Neural cell (in vitro differentiated cells): Measurements from ENCODE around the gene CDCA7L. TPM values are rescaled to one million over a fixed set of nuclear protein-coding genes. Genes with fewer than 3 reads are reported as not detected.

ENCODE experiments used
- H2AFZ ChIP-seq: fragments of 200-600, 300-800 bp; sonication (generic), shearing (Covaris generic); 2 replicates; pipeline ENCODE4 v1.6.0; 2014; ENCODE audit warnings: low read depth, mild to moderate bottlenecking, antibody characterized with exemption, low read length, moderate library complexity
- H3F3A ChIP-seq: fragments of 200-600 bp; shearing (Covaris generic); 2 replicates; pipeline ENCODE4 v1.6.1; 2016; ENCODE audit warnings: mild to moderate bottlenecking, moderate library complexity, mixed read lengths, antibody characterized with exemption, low read length; ENCODE audit not compliant: insufficient read depth, poor library complexity, severe bottlenecking
- H3K27ac ChIP-seq: fragments of 200-600, 300-800 bp; sonication (generic), shearing (Covaris generic); 2 replicates; pipeline ENCODE4 v1.5.1; 2014; ENCODE audit warnings: mild to moderate bottlenecking, low read length, moderate library complexity
- H3K27me3 ChIP-seq: fragments of 300-800, 200-600 bp; sonication (generic), shearing (Covaris generic); 2 replicates; pipeline ENCODE4 v1.6.0; 2014; ENCODE audit warnings: mild to moderate bottlenecking, low read depth, low read length, moderate library complexity; ENCODE audit not compliant: insufficient read depth
- H3K36me3 ChIP-seq: fragments of 300-800, 200-600 bp; sonication (generic), shearing (Covaris generic); 2 replicates; pipeline ENCODE4 v1.5.1; 2014; ENCODE audit warnings: mild to moderate bottlenecking, antibody characterized with exemption, low read length, moderate library complexity; ENCODE audit not compliant: insufficient read depth
- H3K4me2 ChIP-seq: fragments of 300-800, 200-600 bp; sonication (generic), shearing (Covaris generic); 2 replicates; pipeline ENCODE4 v1.6.0; 2014; ENCODE audit warnings: mild to moderate bottlenecking, low read length
- H3K4me3 ChIP-seq: fragments of 300-800, 200-600 bp; sonication (generic), shearing (Covaris generic); 2 replicates; pipeline ENCODE4 v1.5.1; 2014; ENCODE audit warnings: mild to moderate bottlenecking, low read length, moderate library complexity
- H3K79me2 ChIP-seq: fragments of 200-600 bp; shearing (Covaris generic); replicated peaks from 2 replicates; pipeline ENCODE4 v1.6.0; 2014; ENCODE audit warnings: mild to moderate bottlenecking, low read length, moderate library complexity; ENCODE audit not compliant: insufficient read depth
- H3K9ac ChIP-seq: fragments of 300-800, 200-600 bp; sonication (generic), shearing (Covaris generic); 2 replicates; pipeline ENCODE4 v1.6.1; 2016; ENCODE audit warnings: mild to moderate bottlenecking, low read length, mixed read lengths
- H3K9me2 ChIP-seq: fragments of 200-600 bp; shearing (Covaris generic); 2 replicates; pipeline ENCODE4 v1.6.1; 2016; ENCODE audit warnings: mild to moderate bottlenecking, low read length, mixed read lengths; ENCODE audit not compliant: insufficient read depth
- H3K9me3 ChIP-seq: fragments of 200-600, 300-800 bp; sonication (generic), shearing (Covaris generic); 2 replicates; pipeline ENCODE4 v1.6.1; 2016; ENCODE audit warnings: mild to moderate bottlenecking, mixed run types, low read length, moderate library complexity, mixed read lengths
- H4K20me1 ChIP-seq: fragments of 200-600 bp; shearing (Covaris generic); 2 replicates; pipeline ENCODE4 v1.6.1; 2016; ENCODE audit warnings: mild to moderate bottlenecking, mixed run types; ENCODE audit not compliant: insufficient read depth
- CTCF ChIP-seq: fragments of 450-650 bp; IDR thresholded peaks from 2 replicates; pipeline ENCODE4 v1.5.1; 2014; ENCODE audit warnings: antibody characterized with exemption, mild to moderate bottlenecking, moderate library complexity; ENCODE audit not compliant: poor library complexity, severe bottlenecking
- EP300 ChIP-seq: fragments of 450-650 bp; conservative IDR thresholded peaks from 2 replicates; pipeline ENCODE4 v1.6.1; 2014; ENCODE audit warnings: antibody characterized with exemption, mild to moderate bottlenecking, moderate library complexity; ENCODE audit not compliant: poor library complexity, severe bottlenecking
- EZH2 ChIP-seq: fragments of 200-600, 300-800 bp; shearing (Covaris generic), sonication (generic); IDR thresholded peaks from 2 replicates; pipeline ENCODE4 v1.6.1; 2014; ENCODE audit warnings: antibody characterized with exemption, low read length, borderline replicate concordance, mild to moderate bottlenecking; ENCODE audit not compliant: insufficient read depth, poor library complexity, severe bottlenecking
- MXI1 ChIP-seq: fragments of 450-650 bp; conservative IDR thresholded peaks from 2 replicates; pipeline ENCODE4 v1.6.1; 2014; ENCODE audit warnings: antibody characterized with exemption, mild to moderate bottlenecking; ENCODE audit not compliant: poor library complexity, severe bottlenecking
- POLR2AphosphoS5 ChIP-seq: IDR thresholded peaks from 2 replicates; pipeline ENCODE4 v1.6.1; 2012
- RAD21 ChIP-seq: fragments of 450-650 bp; conservative IDR thresholded peaks from 2 replicates; pipeline ENCODE4 v1.6.1; 2014; ENCODE audit warnings: antibody characterized with exemption, mild to moderate bottlenecking, moderate library complexity
- REST ChIP-seq: IDR thresholded peaks from 2 replicates; pipeline ENCODE4 v1.6.1; 2012; ENCODE audit warnings: borderline replicate concordance
- SMC3 ChIP-seq: fragments of 450-650 bp; conservative IDR thresholded peaks from 2 replicates; pipeline ENCODE4 v1.6.1; 2014; ENCODE audit warnings: antibody characterized with exemption, mild to moderate bottlenecking, moderate library complexity; ENCODE audit not compliant: poor library complexity
- TAF1 ChIP-seq: IDR thresholded peaks from 2 replicates; pipeline ENCODE4 v1.6.1; 2012; ENCODE audit warnings: low read depth
- polyA plus RNA-seq: library from polyadenylated mRNA; depleted of rRNA; stranded (reverse); fragments of >200 nt; gene quantifications from 2 replicates; pipeline ENCODE4 v1.2.3, GENCODE V29; 2014

The CDCA7L gene
- polyA plus RNA-seq, 1 donor from 2014 or later, result 3.4 TPM

- H3K9ac ChIP-seq, result no peak overlapping the region
- no peaks in the 10 kb centered on the region for H4K20me1 ChIP-seq
- H3K27me3 ChIP-seq, result no peaks in the 10 kb centered on the region
- H3K36me3 ChIP-seq, result no peaks in the 10 kb centered on the region
- H3F3A ChIP-seq, result no peaks in the 10 kb centered on the region
- H3K27ac ChIP-seq, result no peak overlapping the region
- no peak overlapping the region for H3K4me3 ChIP-seq
- no peak overlapping the region for H2AFZ ChIP-seq
- TF ChIP-seq POLR2AphosphoS5, result no peak
- TF ChIP-seq TAF1, result no peak
- no peak overlapping the region for H3K4me2 ChIP-seq
- H3K79me2 ChIP-seq, result no peaks in the 10 kb centered on the region
- H3K9me3 ChIP-seq, result peaks cover 2% of the 10 kb centered on the region
- no peaks in the 10 kb centered on the region for H3K9me2 ChIP-seq
Observed at GRCh38 chr7:21972397-21972784, 26.7 kb upstream of the CDCA7L start.

- Histone ChIP-seq H3K4me2 (no peak overlapping the region), H3K9ac (no peak overlapping the region), H2AFZ (no peak overlapping the region), H3K4me3 (no peak overlapping the region), H3K9me2 (no peaks in the 10 kb centered on the region), H3K36me3 (no peaks in the 10 kb centered on the region), H4K20me1 (no peaks in the 10 kb centered on the region), H3F3A (no peaks in the 10 kb centered on the region), H3K27me3 (no peaks in the 10 kb centered on the region), H3K27ac (no peak overlapping the region), H3K79me2 (no peaks in the 10 kb centered on the region), H3K9me3 (peaks cover 2% of the 10 kb centered on the region)
- TF ChIP-seq EP300, result no peak
- TF ChIP-seq SMC3, result no peak
- no peak for TF ChIP-seq TAF1
- no peak for TF ChIP-seq EZH2
- TF ChIP-seq RAD21, result no peak
- no peak for TF ChIP-seq REST
- TF ChIP-seq MXI1, result no peak
- TF ChIP-seq CTCF, result no peak
- no peak for TF ChIP-seq POLR2AphosphoS5
Observed at GRCh38 chr7:21971780-21972396, 26.2 kb upstream of the CDCA7L start.

- no peak overlapping the region for H3K27ac ChIP-seq
- H3K9me2 ChIP-seq, result no peaks in the 10 kb centered on the region
- TF ChIP-seq EZH2 (no peak), EP300 (no peak)
- H3K36me3 ChIP-seq, result no peaks in the 10 kb centered on the region
- no peaks in the 10 kb centered on the region for H3K79me2 ChIP-seq
- H3K4me2 ChIP-seq, result no peak overlapping the region
- H2AFZ ChIP-seq, result no peak overlapping the region
- peaks cover 2% of the 10 kb centered on the region for H3K9me3 ChIP-seq
- H3K4me3 ChIP-seq, result no peak overlapping the region
- no peaks in the 10 kb centered on the region for H3F3A ChIP-seq
- no peak overlapping the region for H3K9ac ChIP-seq
- no peaks in the 10 kb centered on the region for H3K27me3 ChIP-seq
- no peaks in the 10 kb centered on the region for H4K20me1 ChIP-seq
Observed at GRCh38 chr7:21969822-21970221, 24.1 kb upstream of the CDCA7L start.
